GM12878 (cell line): ENCODE data around the gene PTPRD. TPM values are rescaled to one million over a fixed set of nuclear protein-coding genes. Genes with fewer than 3 reads are reported as not detected.

Source experiments
- ATAC-seq: fragments of 200-7000 bp; cut with Tn5 transposase; 3 replicates; pipeline ENCODE4 v1.9.1; 2020; ENCODE audit warnings: mild to moderate bottlenecking, moderate library complexity
- BruUV-seq: library from RNA; stranded (reverse); fragments of 400-500 nt; replicated peaks from 2 replicates; lab custom pipeline; 2021; lab: Mats Ljungman, UMichigan
- CTCF ChIA-PET: fragments of 300-600 bp; sonication (Branson Sonifier 250); formaldehyde crosslinking; extraction: SDS; loops from one replicate; lab custom pipeline; 2021; ENCODE audit warnings: inconsistent platforms; lab: Yijun Ruan, JAX
- POLR2A ChIA-PET: fragments of 350-600 bp; formaldehyde crosslinking; extraction: SDS; loops from one replicate; lab custom pipeline; 2021; ENCODE audit warnings: inconsistent platforms; lab: Charles Lee
- RAD21 ChIA-PET: fragments of 300-600 bp; sonication (Branson Sonifier 250); formaldehyde crosslinking; loops from one replicate; lab custom pipeline; 2023; ENCODE audit warnings: antibody characterized with exemption; ENCODE audit not compliant: unreplicated experiment; lab: Charles Lee
- SMC1A ChIA-PET: fragments of 300-600 bp; sonication (Branson Sonifier 250); formaldehyde crosslinking; loops from one replicate; lab custom pipeline; 2023; ENCODE audit not compliant: unreplicated experiment, uncharacterized antibody; lab: Charles Lee
- DNase-seq: peaks from one replicate; pipeline ENCODE4 v3.0.0-alpha.2; 2011; ENCODE audit warnings: low read depth, low spot score
- FAIRE-seq: peaks from 3 replicates; lab custom pipeline; 2011; peaks lifted over from hg19 to GRCh38; lab: Jason Lieb, UNC
- H2AFZ ChIP-seq: 2 replicates; pipeline ENCODE4 v1.6.0; 2011; ENCODE audit warnings: low read depth, low read length, control low read depth; ENCODE audit not compliant: control insufficient read depth
- H3K27ac ChIP-seq: 2 replicates; pipeline ENCODE4 v1.5.1; 2011; ENCODE audit warnings: control low read depth; ENCODE audit not compliant: control insufficient read depth, insufficient read depth
- H3K27me3 ChIP-seq, 2 experiments: replicated peaks in 1 of 2; 2 replicates each; pipeline versions ENCODE4 v1.6.0 to v1.6.1; 2011; ENCODE audit warnings: low read length in 1 of 2; ENCODE audit not compliant: control insufficient read depth in 2 of 2, insufficient read depth in 2 of 2
- H3K36me3 ChIP-seq, 2 experiments: 2 replicates each; pipeline ENCODE4 v1.5.1; 2011; ENCODE audit warnings: low read length in 1 of 2; ENCODE audit not compliant: control insufficient read depth in 2 of 2, insufficient read depth in 2 of 2
- H3K4me1 ChIP-seq: 2 replicates; pipeline ENCODE4 v1.6.1; 2011; ENCODE audit warnings: mild to moderate bottlenecking, low read length, moderate library complexity, mixed read lengths; ENCODE audit not compliant: control insufficient read depth, insufficient read depth
- H3K4me2 ChIP-seq: 2 replicates; pipeline ENCODE4 v1.6.0; 2011; ENCODE audit warnings: control low read depth; ENCODE audit not compliant: control insufficient read depth, insufficient read depth
- H3K4me3 ChIP-seq: fragments of 200-600 bp; sonication (generic); 2 replicates; pipeline ENCODE4 v1.5.1; 2016
- H3K79me2 ChIP-seq: 2 replicates; pipeline ENCODE4 v1.6.0; 2011; ENCODE audit warnings: low read length; ENCODE audit not compliant: control insufficient read depth, insufficient read depth
- H3K9ac ChIP-seq: 2 replicates; pipeline ENCODE4 v1.8.0; 2011; ENCODE audit warnings: low read length, control low read depth, mixed read lengths; ENCODE audit not compliant: control insufficient read depth, insufficient read depth
- H3K9me3 ChIP-seq: replicated peaks from 3 replicates; pipeline ENCODE4 v1.5.1; 2011; ENCODE audit warnings: mild to moderate bottlenecking, low read length; ENCODE audit not compliant: control insufficient read depth, insufficient read depth
- H4K20me1 ChIP-seq: 2 replicates; pipeline ENCODE4 v1.6.0; 2011; ENCODE audit not compliant: control insufficient read depth, insufficient read depth
- CEBPB ChIP-seq, 2 experiments: fragments of 150-350 bp in 1 of 2; IDR thresholded peaks; 2 replicates each; pipeline ENCODE4 v1.6.1; 2012 to 2014; ENCODE audit warnings: low read depth in 2 of 2, low read length in 2 of 2, borderline replicate concordance in 1 of 2, inconsistent platforms in 1 of 2
- CREM ChIP-seq: IDR thresholded peaks from 2 replicates; pipeline ENCODE4 v1.6.1; 2014; ENCODE audit warnings: antibody characterized with exemption, low read depth
- EP300 ChIP-seq, 2 experiments: fragments of 150-350 bp in 1 of 2; IDR thresholded peaks; 2 replicates each; pipeline ENCODE4 v1.6.1; 2011 to 2012; ENCODE audit warnings: low read depth in 2 of 2, low read length in 2 of 2, borderline replicate concordance in 1 of 2, improper control_type of control experiment in 1 of 2, inconsistent platforms in 1 of 2; ENCODE audit not compliant: control insufficient read depth in 1 of 2
- ESRRA ChIP-seq: IDR thresholded peaks from 2 replicates; pipeline ENCODE4 v1.6.1; 2012; ENCODE audit warnings: mild to moderate bottlenecking, low read length, improper control_type of control experiment
- KLF5 ChIP-seq: fragments of 450-650 bp; IDR thresholded peaks from 2 replicates; pipeline ENCODE4 v1.6.1; 2014; ENCODE audit warnings: mild to moderate bottlenecking; ENCODE audit not compliant: partially characterized antibody
- MYC ChIP-seq: IDR thresholded peaks from 2 replicates; pipeline ENCODE4 v1.6.1; 2011; ENCODE audit warnings: mild to moderate bottlenecking, low read length, moderate library complexity, inconsistent platforms; ENCODE audit not compliant: insufficient read depth, insufficient replicate concordance, insufficient read length, severe bottlenecking
- NRF1 ChIP-seq: conservative IDR thresholded peaks from 2 replicates; pipeline ENCODE4 v1.6.1; 2011; ENCODE audit warnings: mild to moderate bottlenecking, low read depth, low read length, improper control_type of control experiment
- POU2F2 ChIP-seq: IDR thresholded peaks from 3 replicates; pipeline ENCODE4 v1.6.1; 2011; ENCODE audit warnings: low read depth, mild to moderate bottlenecking, low read length, borderline replicate concordance
- SMAD1 ChIP-seq: fragments of 450-650 bp; IDR thresholded peaks from 2 replicates; pipeline ENCODE4 v1.6.1; 2018; ENCODE audit warnings: mild to moderate bottlenecking, low read depth; ENCODE audit not compliant: partially characterized antibody
- TARDBP ChIP-seq: IDR thresholded peaks from 2 replicates; pipeline ENCODE4 v1.6.1; 2016; ENCODE audit warnings: borderline replicate concordance
- USF2 ChIP-seq: IDR thresholded peaks from 2 replicates; pipeline ENCODE4 v1.6.1; 2011; ENCODE audit warnings: low read depth, low read length, improper control_type of control experiment, borderline replicate concordance
- YY1 ChIP-seq: IDR thresholded peaks from 2 replicates; pipeline ENCODE4 v1.6.1; 2011; ENCODE audit warnings: low read depth, mild to moderate bottlenecking, low read length
- ZNF622 ChIP-seq: fragments of 450-650 bp; IDR thresholded peaks from 2 replicates; pipeline ENCODE4 v1.6.1; 2017; ENCODE audit warnings: mild to moderate bottlenecking, inconsistent platforms
- whole genome bisulfite sequencing: methylation state at CpG from one replicate; pipeline ENCODE4 v1.1.6; 2016; ENCODE audit warnings: low lambda C conversion rate; ENCODE audit not compliant: insufficient replicate concordance, insufficient coverage; ENCODE audit errors: missing lambda C conversion rate; 5-methylcytosine and 5-hydroxymethylcytosine counted together
- in situ Hi-C: fragments of 300-500 bp; cut with MboI; formaldehyde crosslinking; loops from 9 replicates; pipeline ENCODE4 v1.14.3; 2018; ENCODE audit warnings: mixed read lengths
- intact Hi-C: fragments of 100-400 bp; cut with micrococcal nuclease; formaldehyde crosslinking; loops from one replicate; pipeline ENCODE4 v1.14.2; 2022; ENCODE audit not compliant: unreplicated experiment
- polyA plus RNA-seq, 11 experiments: library from polyadenylated mRNA; depleted of rRNA in 4 of 11; unstranded in 6 of 11; stranded (reverse) in 5 of 11; fragments of >200 nt; fragmentation: Nextera tagmentation in 4 of 11; fragmentation: Illumina TruSeq in 1 of 11; extraction: Ambion mirVana in 4 of 11; extraction: Trizol in 1 of 11; gene quantifications; 1 replicate in 1 of 11; 2 replicates in 10 of 11; pipeline versions ENCODE4 v1.2.1 to v1.2.3, GENCODE V29; 2011 to 2016; ENCODE audit warnings: inconsistent platforms in 2 of 11, missing spikeins in 2 of 11, low read depth in 1 of 11
- total RNA-seq, 4 experiments: library from RNA; depleted of rRNA in 3 of 4; stranded (reverse); fragments of >200 nt in 3 of 4; fragmentation: Illumina TruSeq in 1 of 4; extraction: Trizol in 1 of 4; gene quantifications; 2 replicates each; pipeline versions ENCODE4 v1.2.1 to v1.2.3, GENCODE V29; 2013 to 2021
- TF ChIP-seq, protein P1 (sequence below): fragments of 450-650 bp; IDR thresholded peaks from 2 replicates; pipeline ENCODE4 v1.6.1; 2017; ENCODE audit warnings: mild to moderate bottlenecking, moderate library complexity

The PTPRD gene
- total and polyA plus RNA-seq, 10 of the 15 experiments (the other 5 are each of a cell fraction or from before 2014, with no cell fraction given): under 0.01 to 0.05 (median 0.01) TPM; not detected in 7

GRCh38 chr9:9961934-9962333, 650.9 kb downstream of the PTPRD start:
- in situ Hi-C loops: no loop called here
- SMC1A ChIA-PET: no interaction called here
- Histone ChIP-seq H3K4me2 (no peak overlapping the region), H3K4me1 (no peaks in the 10 kb centered on the region), H3K4me3 (no peak overlapping the region), H3K36me3 (no peaks in the 10 kb centered on the region), H3K79me2 (no peaks in the 10 kb centered on the region), H3K27ac (no peak overlapping the region), H4K20me1 (no peaks in the 10 kb centered on the region), H2AFZ (no peak overlapping the region), H3K9ac (no peak overlapping the region), H3K27me3 (no peaks in the 10 kb centered on the region), H3K9me3 (no peaks in the 10 kb centered on the region)
- ATAC-seq (no peak), FAIRE-seq (no peak), DNase-seq (no peak)
- no TSS peak for BruUV-seq
- no peak for TF ChIP-seq YY1
- no peak for TF ChIP-seq EP300 (IDR thresholded peaks at IDR 0.05; ENCODE audit: borderline replicate concordance in 1 of 2, control insufficient read depth in 1 of 2, low read depth in 2 of 2, low read length in 2 of 2)
- no peak for TF ChIP-seq SMAD1
- TF ChIP-seq MYC: no peak
- TF ChIP-seq ZNF622: no peak
- no peak for TF ChIP-seq CREM
- TF ChIP-seq USF2: no peak
- TF ChIP-seq CEBPB (IDR thresholded peaks at IDR 0.05; ENCODE audit: borderline replicate concordance in 1 of 2, low read depth in 2 of 2, low read length in 2 of 2): no peak
- TF ChIP-seq KLF5: no peak
- no peak for TF ChIP-seq ESRRA
- TF ChIP-seq TARDBP: no peak
- no peak for TF ChIP-seq POU2F2
- no peak for TF ChIP-seq NRF1
- TF ChIP-seq, protein P1, sequence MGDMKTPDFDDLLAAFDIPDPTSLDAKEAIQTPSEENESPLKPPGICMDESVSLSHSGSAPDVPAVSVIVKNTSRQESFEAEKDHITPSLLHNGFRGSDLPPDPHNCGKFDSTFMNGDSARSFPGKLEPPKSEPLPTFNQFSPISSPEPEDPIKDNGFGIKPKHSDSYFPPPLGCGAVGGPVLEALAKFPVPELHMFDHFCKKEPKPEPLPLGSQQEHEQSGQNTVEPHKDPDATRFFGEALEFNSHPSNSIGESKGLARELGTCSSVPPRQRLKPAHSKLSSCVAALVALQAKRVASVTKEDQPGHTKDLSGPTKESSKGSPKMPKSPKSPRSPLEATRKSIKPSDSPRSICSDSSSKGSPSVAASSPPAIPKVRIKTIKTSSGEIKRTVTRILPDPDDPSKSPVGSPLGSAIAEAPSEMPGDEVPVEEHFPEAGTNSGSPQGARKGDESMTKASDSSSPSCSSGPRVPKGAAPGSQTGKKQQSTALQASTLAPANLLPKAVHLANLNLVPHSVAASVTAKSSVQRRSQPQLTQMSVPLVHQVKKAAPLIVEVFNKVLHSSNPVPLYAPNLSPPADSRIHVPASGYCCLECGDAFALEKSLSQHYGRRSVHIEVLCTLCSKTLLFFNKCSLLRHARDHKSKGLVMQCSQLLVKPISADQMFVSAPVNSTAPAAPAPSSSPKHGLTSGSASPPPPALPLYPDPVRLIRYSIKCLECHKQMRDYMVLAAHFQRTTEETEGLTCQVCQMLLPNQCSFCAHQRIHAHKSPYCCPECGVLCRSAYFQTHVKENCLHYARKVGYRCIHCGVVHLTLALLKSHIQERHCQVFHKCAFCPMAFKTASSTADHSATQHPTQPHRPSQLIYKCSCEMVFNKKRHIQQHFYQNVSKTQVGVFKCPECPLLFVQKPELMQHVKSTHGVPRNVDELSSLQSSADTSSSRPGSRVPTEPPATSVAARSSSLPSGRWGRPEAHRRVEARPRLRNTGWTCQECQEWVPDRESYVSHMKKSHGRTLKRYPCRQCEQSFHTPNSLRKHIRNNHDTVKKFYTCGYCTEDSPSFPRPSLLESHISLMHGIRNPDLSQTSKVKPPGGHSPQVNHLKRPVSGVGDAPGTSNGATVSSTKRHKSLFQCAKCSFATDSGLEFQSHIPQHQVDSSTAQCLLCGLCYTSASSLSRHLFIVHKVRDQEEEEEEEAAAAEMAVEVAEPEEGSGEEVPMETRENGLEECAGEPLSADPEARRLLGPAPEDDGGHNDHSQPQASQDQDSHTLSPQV: no peak
- POLR2A ChIA-PET: no interaction called here
- CTCF ChIA-PET: no interaction called here
- 4% methylated on average over 1 of the region's 1 CpG for WGBS
- RAD21 ChIA-PET: no interaction called here
- intact Hi-C loops: no loop called here
